Retinal pigment epithelial cell (primary cell): ENCODE measurements around the gene CCT2.

Experiments
- DNase-seq: peaks from one replicate; pipeline ENCODE4 v3.0.0-alpha.2; 2010; ENCODE audit warnings: low read depth
- H3K4me3 ChIP-seq: 2 replicates; pipeline ENCODE4 v1.5.1; 2011; ENCODE audit warnings: mild to moderate bottlenecking, low read length, control low read depth, moderate library complexity
- TF ChIP-seq, protein P1 (sequence below): conservative IDR thresholded peaks from 2 replicates; pipeline ENCODE4 v1.5.1; 2011; ENCODE audit warnings: low read depth, low read length, control low read depth, inconsistent platforms

Gene CCT2

GRCh38 chr12:69641546-69641945, 56.3 kb downstream of the CCT2 start:
- H3K4me3 ChIP-seq: no peak overlapping the region
- TF ChIP-seq, protein P1, sequence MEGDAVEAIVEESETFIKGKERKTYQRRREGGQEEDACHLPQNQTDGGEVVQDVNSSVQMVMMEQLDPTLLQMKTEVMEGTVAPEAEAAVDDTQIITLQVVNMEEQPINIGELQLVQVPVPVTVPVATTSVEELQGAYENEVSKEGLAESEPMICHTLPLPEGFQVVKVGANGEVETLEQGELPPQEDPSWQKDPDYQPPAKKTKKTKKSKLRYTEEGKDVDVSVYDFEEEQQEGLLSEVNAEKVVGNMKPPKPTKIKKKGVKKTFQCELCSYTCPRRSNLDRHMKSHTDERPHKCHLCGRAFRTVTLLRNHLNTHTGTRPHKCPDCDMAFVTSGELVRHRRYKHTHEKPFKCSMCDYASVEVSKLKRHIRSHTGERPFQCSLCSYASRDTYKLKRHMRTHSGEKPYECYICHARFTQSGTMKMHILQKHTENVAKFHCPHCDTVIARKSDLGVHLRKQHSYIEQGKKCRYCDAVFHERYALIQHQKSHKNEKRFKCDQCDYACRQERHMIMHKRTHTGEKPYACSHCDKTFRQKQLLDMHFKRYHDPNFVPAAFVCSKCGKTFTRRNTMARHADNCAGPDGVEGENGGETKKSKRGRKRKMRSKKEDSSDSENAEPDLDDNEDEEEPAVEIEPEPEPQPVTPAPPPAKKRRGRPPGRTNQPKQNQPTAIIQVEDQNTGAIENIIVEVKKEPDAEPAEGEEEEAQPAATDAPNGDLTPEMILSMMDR: no peak
- DNase-seq: no peak

DNA sequence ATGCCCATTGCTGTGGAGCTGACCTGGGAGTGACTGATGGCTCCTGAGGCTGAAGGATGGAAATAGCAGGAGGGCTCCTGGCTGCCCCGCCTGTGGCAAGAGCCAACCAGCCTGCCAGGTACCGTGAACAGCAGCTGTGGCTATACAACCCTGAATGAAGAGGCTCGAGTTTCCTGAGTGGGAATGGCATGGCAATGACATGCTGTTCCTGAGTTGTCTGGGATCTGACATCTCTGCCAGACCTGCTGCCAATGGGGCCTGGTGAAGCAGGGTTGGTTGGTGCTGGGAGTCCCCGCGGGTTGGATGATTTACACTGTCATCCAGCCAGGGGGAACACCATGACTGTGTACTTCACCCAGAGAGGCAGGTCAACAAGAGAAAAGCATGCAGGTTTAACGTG, 57.3 kb downstream of the CCT2 start:
- TF ChIP-seq, protein P1: no peak
- no peak for DNase-seq
- H3K4me3 ChIP-seq: no peak overlapping the region

- DNase-seq: no peak
- no peak overlapping the region for H3K4me3 ChIP-seq
- TF ChIP-seq, protein P1: no peak
These were observed 59.3 kb downstream of the CCT2 start for GRCh38 chr12:69644511-69644910.

GRCh38 chr12:69645031-69645430, 59.8 kb downstream of the CCT2 start:
- TF ChIP-seq, protein P1: no peak
- no peak overlapping the region for H3K4me3 ChIP-seq
- DNase-seq: no peak

- DNase-seq: no peak
- TF ChIP-seq, protein P1: no peak
These were observed 61.9 kb downstream of the CCT2 start for GRCh38 chr12:69647178-69647577.

GRCh38 chr12:69648476-69648875, 63.2 kb downstream of the CCT2 start:
- TF ChIP-seq, protein P1: no peak
- no peak for DNase-seq
- H3K4me3 ChIP-seq: no peak overlapping the region

More at GRCh38 chr12:69647178-69647577, 61.9 kb downstream of the CCT2 start:
- H3K4me3 ChIP-seq: no peak overlapping the region

- no peak overlapping the region for H3K4me3 ChIP-seq
- no peak for DNase-seq
- TF ChIP-seq, protein P1: no peak
These were observed 64.3 kb downstream of the CCT2 start for GRCh38 chr12:69649529-69649928.
